SK-N-SH (cell line): ENCODE data around the gene DCDC1.

Source experiments
- CTCF ChIP-seq: fragments of 200-600 bp; sonication (generic); IDR thresholded peaks from 2 replicates; pipeline ENCODE4 v1.6.1; 2017; ENCODE audit warnings: antibody characterized with exemption, mild to moderate bottlenecking, moderate library complexity
- FOXJ3 ChIP-seq: sonication (generic); formaldehyde crosslinking; IDR thresholded peaks from 2 replicates; pipeline ENCODE4 v1.5.1; 2020; ENCODE audit warnings: mild to moderate bottlenecking, missing genetic modification reagents
- FOXM1 ChIP-seq: IDR thresholded peaks from 2 replicates; pipeline ENCODE4 v1.4.0; 2012; ENCODE audit warnings: low read depth, mild to moderate bottlenecking
- GABPA ChIP-seq: IDR thresholded peaks from 2 replicates; pipeline ENCODE4 v1.4.0; 2012; ENCODE audit warnings: low read depth, mild to moderate bottlenecking
- NRF1 ChIP-seq: IDR thresholded peaks from 2 replicates; pipeline ENCODE4 v1.6.1; 2012; ENCODE audit warnings: low read depth, mild to moderate bottlenecking, low read length
- POLR2AphosphoS5 ChIP-seq: IDR thresholded peaks from 2 replicates; pipeline ENCODE4 v1.6.1; 2012; ENCODE audit warnings: low read depth, low read length

GRCh38 chr11:30832831-30833230, 536.7 kb downstream of the DCDC1 start:
- TF ChIP-seq NRF1, result no peak
- no peak for TF ChIP-seq GABPA
- TF ChIP-seq CTCF, result no peak
- no peak for TF ChIP-seq POLR2AphosphoS5
- no peak for TF ChIP-seq FOXM1
- TF ChIP-seq FOXJ3 (CRISPR knock-in tag), result no peak
